HepG2 (cell line): ENCODE results near the gene PTGER4. TPM values are rescaled to one million over a fixed set of nuclear protein-coding genes. Genes with fewer than 3 reads are reported as not detected.

Experiments
- BCLAF1 ChIP-seq: fragments of 450-650 bp; IDR thresholded peaks from 2 replicates; pipeline ENCODE4 v1.6.1; 2017; ENCODE audit warnings: mild to moderate bottlenecking
- HNRNPLL ChIP-seq: fragments of 200-400 bp; formaldehyde crosslinking; IDR thresholded peaks from 2 replicates; pipeline ENCODE4 v1.6.1; 2017; ENCODE audit warnings: mild to moderate bottlenecking, low read depth, low read length; ENCODE audit not compliant: poor library complexity, severe bottlenecking
- KMT2A ChIP-seq: sonication (generic); formaldehyde crosslinking; IDR thresholded peaks from 2 replicates; pipeline ENCODE4 v1.4.0; 2020; ENCODE audit warnings: missing genetic modification reagents
- MYPOP ChIP-seq: sonication (generic); formaldehyde crosslinking; IDR thresholded peaks from 2 replicates; pipeline ENCODE4 v1.8.1; 2023; ENCODE audit warnings: mild to moderate bottlenecking, moderate library complexity, missing genetic modification reagents
- SIX1 ChIP-seq: sonication (generic); formaldehyde crosslinking; IDR thresholded peaks from 2 replicates; pipeline ENCODE4 v1.4.0; 2020; ENCODE audit warnings: missing genetic modification reagents, borderline replicate concordance
- SP2 ChIP-seq: sonication (generic); formaldehyde crosslinking; IDR thresholded peaks from 2 replicates; pipeline ENCODE4 v1.5.1; 2020; ENCODE audit warnings: mild to moderate bottlenecking, missing genetic modification reagents
- ZFP90 ChIP-seq: sonication (generic); formaldehyde crosslinking; IDR thresholded peaks from 2 replicates; pipeline ENCODE4 v1.8.0; 2022; ENCODE audit warnings: missing genetic modification reagents, mild to moderate bottlenecking, inconsistent platforms, borderline replicate concordance
- ZFY ChIP-seq: sonication (generic); formaldehyde crosslinking; IDR thresholded peaks from 2 replicates; pipeline ENCODE4 v1.4.0; 2020; ENCODE audit warnings: missing genetic modification reagents
- ZNF256 ChIP-seq: sonication (generic); formaldehyde crosslinking; conservative IDR thresholded peaks from 2 replicates; pipeline ENCODE4 v1.4.0; 2020; ENCODE audit warnings: missing genetic modification reagents
- ZNF501 ChIP-seq: sonication (generic); formaldehyde crosslinking; IDR thresholded peaks from 2 replicates; pipeline ENCODE4 v1.5.1; 2020; ENCODE audit warnings: mild to moderate bottlenecking, moderate library complexity, missing genetic modification reagents
- ZNF607 ChIP-seq: sonication (generic); formaldehyde crosslinking; IDR thresholded peaks from 2 replicates; pipeline ENCODE4 v1.5.1; 2020; ENCODE audit warnings: missing genetic modification reagents, mild to moderate bottlenecking, borderline replicate concordance
- ZNF768 ChIP-seq: sonication (generic); formaldehyde crosslinking; IDR thresholded peaks from 2 replicates; pipeline ENCODE4 v1.4.0; 2020; ENCODE audit warnings: missing genetic modification reagents
- polyA plus RNA-seq, 8 experiments: library from polyadenylated mRNA; depleted of rRNA in 3 of 8; stranded (reverse) in 7 of 8; unstranded in 1 of 8; fragments of >200 nt; fragmentation: Illumina TruSeq in 4 of 8; extraction: Trizol in 4 of 8; gene quantifications; 2 replicates each; pipeline versions ENCODE4 v1.2.1 to v1.2.3, GENCODE V29; 2011 to 2016; ENCODE audit warnings: low read depth in 4 of 8, missing spikeins in 1 of 8, mixed read lengths in 1 of 8; ENCODE audit not compliant: insufficient read depth in 1 of 8
- total RNA-seq, 5 experiments: library from RNA; depleted of rRNA; stranded (reverse); fragments of >200 nt; fragmentation: Illumina TruSeq; extraction: Trizol; gene quantifications; 2 replicates each; pipeline ENCODE4 v1.2.3, GENCODE V29; 2016; ENCODE audit warnings: low read depth in 1 of 5
- TF ChIP-seq, protein P1 (sequence below): sonication (generic); formaldehyde crosslinking; IDR thresholded peaks from 2 replicates; pipeline ENCODE4 v1.8.1; 2023; ENCODE audit warnings: missing genetic modification reagents, inconsistent platforms, borderline replicate concordance
- TF ChIP-seq, protein P2 (sequence below): IDR thresholded peaks from 2 replicates; pipeline ENCODE4 v1.6.1; 2012; ENCODE audit warnings: inconsistent platforms
- TF ChIP-seq, protein P3 (sequence below): sonication (generic); formaldehyde crosslinking; IDR thresholded peaks from 2 replicates; pipeline ENCODE4 v1.5.1; 2020; ENCODE audit warnings: mild to moderate bottlenecking, missing genetic modification reagents, moderate library complexity

Gene PTGER4
- total and polyA plus RNA-seq, 2 of the 13 experiments (the other 11 are each of a cell fraction or from before 2014, with no cell fraction given) = 0.01 to 0.11 TPM

DNA sequence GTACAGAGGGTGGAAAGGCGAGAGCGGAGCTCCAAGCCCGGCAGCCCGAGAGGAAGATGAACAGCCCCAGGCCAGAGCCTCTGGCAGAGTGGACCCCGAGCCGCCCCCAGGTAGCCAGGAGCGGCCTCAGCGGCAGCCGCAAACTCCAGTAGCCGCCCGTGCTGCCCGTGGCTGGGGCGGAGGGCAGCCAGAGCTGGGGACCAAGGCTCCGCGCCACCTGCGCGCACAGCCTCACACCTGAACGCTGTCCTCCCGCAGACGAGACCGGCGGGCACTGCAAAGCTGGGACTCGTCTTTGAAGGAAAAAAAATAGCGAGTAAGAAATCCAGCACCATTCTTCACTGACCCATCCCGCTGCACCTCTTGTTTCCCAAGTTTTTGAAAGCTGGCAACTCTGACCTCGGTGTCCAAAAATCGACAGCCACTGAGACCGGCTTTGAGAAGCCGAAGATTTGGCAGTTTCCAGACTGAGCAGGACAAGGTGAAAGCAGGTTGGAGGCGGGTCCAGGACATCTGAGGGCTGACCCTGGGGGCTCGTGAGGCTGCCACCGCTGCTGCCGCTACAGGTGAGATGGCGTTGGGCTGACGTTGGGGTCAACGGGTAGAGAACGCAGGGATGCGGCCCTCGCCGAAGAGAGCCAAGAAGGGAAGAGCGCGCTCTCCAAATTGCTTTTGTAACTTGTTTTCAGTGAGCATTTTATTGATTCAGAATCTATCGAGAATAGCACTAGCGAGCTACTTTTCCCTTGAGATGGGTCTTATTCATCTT is at the start of gene PTGER4 (continued):
- 0 out of 2 replicates have a peak, but pooled peaks have one; percentile 35 for TF ChIP-seq MYPOP
- TF ChIP-seq, protein P1, sequence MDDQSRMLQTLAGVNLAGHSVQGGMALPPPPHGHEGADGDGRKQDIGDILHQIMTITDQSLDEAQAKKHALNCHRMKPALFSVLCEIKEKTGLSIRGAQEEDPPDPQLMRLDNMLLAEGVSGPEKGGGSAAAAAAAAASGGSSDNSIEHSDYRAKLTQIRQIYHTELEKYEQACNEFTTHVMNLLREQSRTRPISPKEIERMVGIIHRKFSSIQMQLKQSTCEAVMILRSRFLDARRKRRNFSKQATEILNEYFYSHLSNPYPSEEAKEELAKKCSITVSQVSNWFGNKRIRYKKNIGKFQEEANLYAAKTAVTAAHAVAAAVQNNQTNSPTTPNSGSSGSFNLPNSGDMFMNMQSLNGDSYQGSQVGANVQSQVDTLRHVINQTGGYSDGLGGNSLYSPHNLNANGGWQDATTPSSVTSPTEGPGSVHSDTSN = no peak
- no peak for TF ChIP-seq ZNF768
- no peak for TF ChIP-seq SIX1 (CRISPR knock-in tag)
- TF ChIP-seq ZFY (CRISPR knock-in tag) = 0 out of 2 replicates have a peak, but pooled peaks have one; percentile 20
- TF ChIP-seq SP2 (CRISPR knock-in tag) = no peak
- TF ChIP-seq, protein P2, sequence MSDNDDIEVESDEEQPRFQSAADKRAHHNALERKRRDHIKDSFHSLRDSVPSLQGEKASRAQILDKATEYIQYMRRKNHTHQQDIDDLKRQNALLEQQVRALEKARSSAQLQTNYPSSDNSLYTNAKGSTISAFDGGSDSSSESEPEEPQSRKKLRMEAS = peak; percentile 29; the same call in 1 of the 2 replicates
- TF ChIP-seq BCLAF1 = no peak
- no peak for TF ChIP-seq KMT2A (CRISPR knock-in tag)
- TF ChIP-seq ZFP90 = 0 out of 2 replicates have a peak, but pooled peaks have one; percentile 28
- TF ChIP-seq ZNF607 (CRISPR knock-in tag) = no peak
- TF ChIP-seq, protein P3, sequence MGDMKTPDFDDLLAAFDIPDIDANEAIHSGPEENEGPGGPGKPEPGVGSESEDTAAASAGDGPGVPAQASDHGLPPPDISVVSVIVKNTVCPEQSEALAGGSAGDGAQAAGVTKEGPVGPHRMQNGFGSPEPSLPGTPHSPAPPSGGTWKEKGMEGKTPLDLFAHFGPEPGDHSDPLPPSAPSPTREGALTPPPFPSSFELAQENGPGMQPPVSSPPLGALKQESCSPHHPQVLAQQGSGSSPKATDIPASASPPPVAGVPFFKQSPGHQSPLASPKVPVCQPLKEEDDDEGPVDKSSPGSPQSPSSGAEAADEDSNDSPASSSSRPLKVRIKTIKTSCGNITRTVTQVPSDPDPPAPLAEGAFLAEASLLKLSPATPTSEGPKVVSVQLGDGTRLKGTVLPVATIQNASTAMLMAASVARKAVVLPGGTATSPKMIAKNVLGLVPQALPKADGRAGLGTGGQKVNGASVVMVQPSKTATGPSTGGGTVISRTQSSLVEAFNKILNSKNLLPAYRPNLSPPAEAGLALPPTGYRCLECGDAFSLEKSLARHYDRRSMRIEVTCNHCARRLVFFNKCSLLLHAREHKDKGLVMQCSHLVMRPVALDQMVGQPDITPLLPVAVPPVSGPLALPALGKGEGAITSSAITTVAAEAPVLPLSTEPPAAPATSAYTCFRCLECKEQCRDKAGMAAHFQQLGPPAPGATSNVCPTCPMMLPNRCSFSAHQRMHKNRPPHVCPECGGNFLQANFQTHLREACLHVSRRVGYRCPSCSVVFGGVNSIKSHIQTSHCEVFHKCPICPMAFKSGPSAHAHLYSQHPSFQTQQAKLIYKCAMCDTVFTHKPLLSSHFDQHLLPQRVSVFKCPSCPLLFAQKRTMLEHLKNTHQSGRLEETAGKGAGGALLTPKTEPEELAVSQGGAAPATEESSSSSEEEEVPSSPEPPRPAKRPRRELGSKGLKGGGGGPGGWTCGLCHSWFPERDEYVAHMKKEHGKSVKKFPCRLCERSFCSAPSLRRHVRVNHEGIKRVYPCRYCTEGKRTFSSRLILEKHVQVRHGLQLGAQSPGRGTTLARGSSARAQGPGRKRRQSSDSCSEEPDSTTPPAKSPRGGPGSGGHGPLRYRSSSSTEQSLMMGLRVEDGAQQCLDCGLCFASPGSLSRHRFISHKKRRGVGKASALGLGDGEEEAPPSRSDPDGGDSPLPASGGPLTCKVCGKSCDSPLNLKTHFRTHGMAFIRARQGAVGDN (CRISPR knock-in tag) = peak; percentile 72
- no peak for TF ChIP-seq ZNF256 (CRISPR knock-in tag)
- peak; percentile 83 for TF ChIP-seq ZNF501 (CRISPR knock-in tag)
- no peak for TF ChIP-seq HNRNPLL
